ENCODE measurements around the gene GPC3. TPM values are rescaled to one million over a fixed set of nuclear protein-coding genes. Genes with fewer than 3 reads are reported as not detected.

Gene GPC3
- total RNA-seq, 6 donors from 2014 or later: 9.4 to 111 (median 57.6) TPM

GRCh38 chrX:133939655-133940302, 45.6 kb downstream of the GPC3 start:
- Histone ChIP-seq H3K27ac (no peak overlapping the region), H3K36me3 (no peaks in the 10 kb centered on the region), H3K27me3 (no peaks in the 10 kb centered on the region), H3K4me3 (no peak overlapping the region), H3K9me3 (no peaks in the 10 kb centered on the region), H3K4me1 (no peaks in the 10 kb centered on the region)
- 61 to 66% methylated on average over 2 of the region's 2 CpGs for WGBS, 2 donors
- DNase-seq: no peak
- ATAC-seq (ENCODE audit: low FRiP score in 2 of 2): no peak
- TF ChIP-seq POLR2AphosphoS5 (IDR thresholded peaks at IDR 0.05) (no peak), EP300 (IDR thresholded peaks at IDR 0.05) (no peak), POLR2A (IDR thresholded peaks at IDR 0.05) (no peak), CTCF (IDR thresholded peaks at IDR 0.05) (no peak)

GRCh38 chrX:133938530-133938929, 46.9 kb downstream of the GPC3 start:
- Histone ChIP-seq H3K27me3 (no peaks in the 10 kb centered on the region), H3K9me3 (no peaks in the 10 kb centered on the region), H3K36me3 (no peaks in the 10 kb centered on the region), H3K4me1 (no peaks in the 10 kb centered on the region), H3K27ac (no peak overlapping the region), H3K4me3 (no peak overlapping the region)
- TF ChIP-seq POLR2AphosphoS5 (IDR thresholded peaks at IDR 0.05) (no peak), CTCF (IDR thresholded peaks at IDR 0.05) (no peak), POLR2A (IDR thresholded peaks at IDR 0.05) (no peak), EP300 (IDR thresholded peaks at IDR 0.05) (no peak)
- DNase-seq (no peak), ATAC-seq (ENCODE audit: low FRiP score in 2 of 2) (no peak)
- 49 to 89% methylated on average over 1 of the region's 1 CpG for WGBS, 2 donors

- DNase-seq (no peak), ATAC-seq (ENCODE audit: low FRiP score in 2 of 2) (no peak)
- WGBS, 2 donors: 84 to 88% methylated on average over 3 of the region's 3 CpGs
- TF ChIP-seq POLR2AphosphoS5 (IDR thresholded peaks at IDR 0.05) (no peak), EP300 (IDR thresholded peaks at IDR 0.05) (no peak), POLR2A (IDR thresholded peaks at IDR 0.05) (no peak), CTCF (IDR thresholded peaks at IDR 0.05) (no peak)
- Histone ChIP-seq H3K9me3 (no peaks in the 10 kb centered on the region), H3K27ac (no peak overlapping the region), H3K4me1 (no peaks in the 10 kb centered on the region), H3K36me3 (no peaks in the 10 kb centered on the region), H3K4me3 (no peak overlapping the region), H3K27me3 (no peaks in the 10 kb centered on the region)
Observed at GRCh38 chrX:133937022-133937421, 48.4 kb downstream of the GPC3 start.

- TF ChIP-seq POLR2A (IDR thresholded peaks at IDR 0.05) (no peak), POLR2AphosphoS5 (IDR thresholded peaks at IDR 0.05) (no peak), EP300 (IDR thresholded peaks at IDR 0.05) (no peak), CTCF (IDR thresholded peaks at IDR 0.05) (no peak)
- H3K27me3 ChIP-seq: no peaks in the 10 kb centered on the region
- no peak overlapping the region for H3K4me3 ChIP-seq
- no peak for ATAC-seq (ENCODE audit: low FRiP score in 2 of 2)
- no peak for DNase-seq
- 60 to 68% methylated on average over 4 of the region's 4 CpGs for WGBS, 2 donors
- H3K27ac ChIP-seq: no peak overlapping the region
- H3K4me1 ChIP-seq: no peaks in the 10 kb centered on the region
- H3K9me3 ChIP-seq: no peaks in the 10 kb centered on the region
- H3K36me3 ChIP-seq: no peaks in the 10 kb centered on the region
Observed at GRCh38 chrX:133935076-133935475, 50.3 kb downstream of the GPC3 start.

- DNase-seq (no peak), ATAC-seq (ENCODE audit: low FRiP score in 2 of 2) (no peak)
- TF ChIP-seq EP300 (IDR thresholded peaks at IDR 0.05) (no peak), POLR2AphosphoS5 (IDR thresholded peaks at IDR 0.05) (no peak), POLR2A (IDR thresholded peaks at IDR 0.05) (no peak), CTCF (IDR thresholded peaks at IDR 0.05) (no peak)
- Histone ChIP-seq H3K4me1 (no peaks in the 10 kb centered on the region), H3K36me3 (no peaks in the 10 kb centered on the region), H3K27me3 (no peaks in the 10 kb centered on the region), H3K4me3 (no peak overlapping the region), H3K27ac (no peak overlapping the region), H3K9me3 (no peaks in the 10 kb centered on the region)
- WGBS, 2 donors: 80% methylated on average over 2 of the region's 2 CpGs; no CpG with 5 or more reads in 1 of the 2 donors
Observed at GRCh38 chrX:133933316-133933715, 52.1 kb downstream of the GPC3 start.
